ENCODE data around the gene CDH23. TPM values are rescaled to one million over a fixed set of nuclear protein-coding genes. Genes with fewer than 3 reads are reported as not detected.
A peak's percentile ranks its signal among the peaks of the same experiment; 100 is the strongest.

CDH23 gene
- total and polyA plus RNA-seq, 2 donors (not counting 1 experiment from before 2014, with no cell fraction given): 0.01 to 0.17 TPM

GRCh38 chr10:71584461-71584860 is 187.7 kb downstream of the CDH23 start:
- Histone ChIP-seq H3K4me3 (replicated peaks in 1 of 4; ENCODE audit: control extremely low read depth in 1 of 4, insufficient read depth in 1 of 4, low read depth in 3 of 4, low read length in 4 of 4) (no peak overlapping the region), H3K27ac (ENCODE audit: insufficient read depth, low read length) (no peak overlapping the region), H2AFZ (ENCODE audit: low read length) (no peak overlapping the region), H4K20me1 (ENCODE audit: control insufficient read depth, extremely low read depth, insufficient read depth, low read length) (no peaks in the 10 kb centered on the region), H3K9ac (ENCODE audit: insufficient read depth, low read length) (no peak overlapping the region), H3K79me2 (ENCODE audit: control insufficient read depth, insufficient read depth, low read length) (no peaks in the 10 kb centered on the region), H3K27me3 (ENCODE audit: control insufficient read depth, insufficient read depth, low read length) (peaks cover 7% of the 10 kb centered on the region), H3K4me2 (ENCODE audit: extremely low read depth, insufficient read depth, low read length) (no peak overlapping the region), H3K4me1 (ENCODE audit: control insufficient read depth, extremely low read depth, insufficient read depth, low read length) (no peaks in the 10 kb centered on the region), H3K36me3 (ENCODE audit: control insufficient read depth, insufficient read depth, low read length) (no peaks in the 10 kb centered on the region), H3K9me3 (ENCODE audit: control insufficient read depth, insufficient read depth, low read depth, low read length) (no peaks in the 10 kb centered on the region)
- peak in 1 of 2 donors; percentile 63 for DNase-seq (ENCODE audit: low read depth in 2 of 2)
- no peak for TF ChIP-seq EZH2 (IDR thresholded peaks at IDR 0.05; ENCODE audit: low read length, missing control alignments)
- TF ChIP-seq, protein P1, sequence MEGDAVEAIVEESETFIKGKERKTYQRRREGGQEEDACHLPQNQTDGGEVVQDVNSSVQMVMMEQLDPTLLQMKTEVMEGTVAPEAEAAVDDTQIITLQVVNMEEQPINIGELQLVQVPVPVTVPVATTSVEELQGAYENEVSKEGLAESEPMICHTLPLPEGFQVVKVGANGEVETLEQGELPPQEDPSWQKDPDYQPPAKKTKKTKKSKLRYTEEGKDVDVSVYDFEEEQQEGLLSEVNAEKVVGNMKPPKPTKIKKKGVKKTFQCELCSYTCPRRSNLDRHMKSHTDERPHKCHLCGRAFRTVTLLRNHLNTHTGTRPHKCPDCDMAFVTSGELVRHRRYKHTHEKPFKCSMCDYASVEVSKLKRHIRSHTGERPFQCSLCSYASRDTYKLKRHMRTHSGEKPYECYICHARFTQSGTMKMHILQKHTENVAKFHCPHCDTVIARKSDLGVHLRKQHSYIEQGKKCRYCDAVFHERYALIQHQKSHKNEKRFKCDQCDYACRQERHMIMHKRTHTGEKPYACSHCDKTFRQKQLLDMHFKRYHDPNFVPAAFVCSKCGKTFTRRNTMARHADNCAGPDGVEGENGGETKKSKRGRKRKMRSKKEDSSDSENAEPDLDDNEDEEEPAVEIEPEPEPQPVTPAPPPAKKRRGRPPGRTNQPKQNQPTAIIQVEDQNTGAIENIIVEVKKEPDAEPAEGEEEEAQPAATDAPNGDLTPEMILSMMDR (conservative IDR thresholded peaks at IDR 0.05 in 1 of 2, IDR thresholded peaks at IDR 0.05 in 1 of 2; ENCODE audit: low read depth in 1 of 2, low read length in 2 of 2): no peak

DNA sequence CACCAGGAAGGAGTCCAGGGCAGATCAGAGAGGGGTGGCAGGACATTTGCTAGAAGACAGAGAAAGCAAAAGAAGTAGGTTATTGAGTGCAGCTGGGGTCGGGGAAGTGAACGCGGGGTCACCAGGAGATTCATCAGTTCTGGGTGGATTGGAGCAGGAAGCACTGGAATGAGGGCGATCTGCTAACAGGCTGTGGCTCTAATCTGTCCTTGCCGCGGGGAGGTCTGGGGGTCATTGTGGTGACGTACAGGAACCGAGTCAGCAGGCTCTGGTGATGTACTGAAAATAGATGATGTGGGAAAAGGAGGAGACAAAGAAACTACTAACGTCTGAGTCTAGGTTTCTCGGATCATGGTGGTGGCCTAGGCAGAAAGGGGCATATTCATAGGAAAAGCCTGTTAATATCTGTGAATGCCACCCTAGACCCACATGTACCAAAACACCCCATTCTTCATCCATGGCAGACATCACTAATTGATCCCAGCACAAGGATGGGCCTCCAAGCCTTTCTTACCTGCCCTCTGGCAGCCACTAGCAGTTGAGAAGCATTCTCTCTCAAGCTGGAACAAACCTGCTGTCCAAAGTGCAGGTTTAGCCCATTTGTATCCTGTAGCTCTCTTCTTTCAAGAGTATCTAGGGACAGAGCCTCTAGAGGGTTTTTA is 188.3 kb downstream of the CDH23 start:
- Histone ChIP-seq H3K4me2 (ENCODE audit: extremely low read depth, insufficient read depth, low read length) (no peak overlapping the region), H3K4me3 (replicated peaks in 1 of 4; ENCODE audit: control extremely low read depth in 1 of 4, insufficient read depth in 1 of 4, low read depth in 3 of 4, low read length in 4 of 4) (no peak overlapping the region), H3K9me3 (ENCODE audit: control insufficient read depth, insufficient read depth, low read depth, low read length) (no peaks in the 10 kb centered on the region), H3K4me1 (ENCODE audit: control insufficient read depth, extremely low read depth, insufficient read depth, low read length) (no peaks in the 10 kb centered on the region), H2AFZ (ENCODE audit: low read length) (no peak overlapping the region), H3K79me2 (ENCODE audit: control insufficient read depth, insufficient read depth, low read length) (no peaks in the 10 kb centered on the region), H3K9ac (ENCODE audit: insufficient read depth, low read length) (no peak overlapping the region), H3K36me3 (ENCODE audit: control insufficient read depth, insufficient read depth, low read length) (no peaks in the 10 kb centered on the region), H3K27ac (ENCODE audit: insufficient read depth, low read length) (no peak overlapping the region), H4K20me1 (ENCODE audit: control insufficient read depth, extremely low read depth, insufficient read depth, low read length) (no peaks in the 10 kb centered on the region), H3K27me3 (ENCODE audit: control insufficient read depth, insufficient read depth, low read length) (peaks cover 7% of the 10 kb centered on the region)
- DNase-seq (ENCODE audit: low read depth in 2 of 2): peak in 1 of 2 donors; percentile 24
- no peak for TF ChIP-seq EZH2 (IDR thresholded peaks at IDR 0.05; ENCODE audit: low read length, missing control alignments)
- TF ChIP-seq, protein P1 (conservative IDR thresholded peaks at IDR 0.05 in 1 of 2, IDR thresholded peaks at IDR 0.05 in 1 of 2; ENCODE audit: low read depth in 1 of 2, low read length in 2 of 2): no peak

GRCh38 chr10:71585564-71586290 is 189.0 kb downstream of the CDH23 start:
- H4K20me1 ChIP-seq (ENCODE audit: control insufficient read depth, extremely low read depth, insufficient read depth, low read length): no peaks in the 10 kb centered on the region
- no peak overlapping the region for H3K27ac ChIP-seq (ENCODE audit: insufficient read depth, low read length)
- no peaks in the 10 kb centered on the region for H3K36me3 ChIP-seq (ENCODE audit: control insufficient read depth, insufficient read depth, low read length)
- H3K4me3 ChIP-seq (replicated peaks in 1 of 4; ENCODE audit: control extremely low read depth in 1 of 4, insufficient read depth in 1 of 4, low read depth in 3 of 4, low read length in 4 of 4): no peak overlapping the region
- no peak overlapping the region for H2AFZ ChIP-seq (ENCODE audit: low read length)
- TF ChIP-seq, protein P1 (conservative IDR thresholded peaks at IDR 0.05 in 1 of 2, IDR thresholded peaks at IDR 0.05 in 1 of 2; ENCODE audit: low read depth in 1 of 2, low read length in 2 of 2): no peak
- no peak for TF ChIP-seq EZH2 (IDR thresholded peaks at IDR 0.05; ENCODE audit: low read length, missing control alignments)
- no peaks in the 10 kb centered on the region for H3K79me2 ChIP-seq (ENCODE audit: control insufficient read depth, insufficient read depth, low read length)
- DNase-seq (ENCODE audit: low read depth in 2 of 2): no peak
- H3K4me1 ChIP-seq (ENCODE audit: control insufficient read depth, extremely low read depth, insufficient read depth, low read length): no peaks in the 10 kb centered on the region
- H3K27me3 ChIP-seq (ENCODE audit: control insufficient read depth, insufficient read depth, low read length): peaks cover 7% of the 10 kb centered on the region
- H3K9me3 ChIP-seq (ENCODE audit: control insufficient read depth, insufficient read depth, low read depth, low read length): no peaks in the 10 kb centered on the region
- H3K9ac ChIP-seq (ENCODE audit: insufficient read depth, low read length): no peak overlapping the region
- H3K4me2 ChIP-seq (ENCODE audit: extremely low read depth, insufficient read depth, low read length): no peak overlapping the region

All from fibroblast of lung (primary cell).